ENCODE data around the gene UBE3D.

DNA sequence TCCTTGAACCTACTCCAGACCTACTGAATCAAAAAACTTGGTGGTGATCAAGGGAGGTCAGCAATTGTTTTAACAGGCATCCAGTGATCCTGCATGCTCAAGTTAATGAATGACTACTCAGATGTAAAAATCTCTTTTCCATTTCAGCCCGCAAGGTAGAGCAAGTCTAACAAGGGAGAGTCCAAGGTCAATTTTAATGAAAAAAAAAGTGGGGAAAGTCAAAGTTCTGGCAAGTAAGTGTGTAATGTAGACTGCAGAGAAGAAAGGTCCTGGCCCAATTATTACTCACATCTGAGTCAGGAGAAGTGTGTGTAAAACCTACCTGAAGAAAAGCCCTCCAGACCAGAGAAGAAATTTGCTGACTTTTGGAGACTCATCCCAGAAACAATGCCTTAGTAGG, 193.5 kb downstream of the UBE3D start:
- TF ChIP-seq, protein P1, sequence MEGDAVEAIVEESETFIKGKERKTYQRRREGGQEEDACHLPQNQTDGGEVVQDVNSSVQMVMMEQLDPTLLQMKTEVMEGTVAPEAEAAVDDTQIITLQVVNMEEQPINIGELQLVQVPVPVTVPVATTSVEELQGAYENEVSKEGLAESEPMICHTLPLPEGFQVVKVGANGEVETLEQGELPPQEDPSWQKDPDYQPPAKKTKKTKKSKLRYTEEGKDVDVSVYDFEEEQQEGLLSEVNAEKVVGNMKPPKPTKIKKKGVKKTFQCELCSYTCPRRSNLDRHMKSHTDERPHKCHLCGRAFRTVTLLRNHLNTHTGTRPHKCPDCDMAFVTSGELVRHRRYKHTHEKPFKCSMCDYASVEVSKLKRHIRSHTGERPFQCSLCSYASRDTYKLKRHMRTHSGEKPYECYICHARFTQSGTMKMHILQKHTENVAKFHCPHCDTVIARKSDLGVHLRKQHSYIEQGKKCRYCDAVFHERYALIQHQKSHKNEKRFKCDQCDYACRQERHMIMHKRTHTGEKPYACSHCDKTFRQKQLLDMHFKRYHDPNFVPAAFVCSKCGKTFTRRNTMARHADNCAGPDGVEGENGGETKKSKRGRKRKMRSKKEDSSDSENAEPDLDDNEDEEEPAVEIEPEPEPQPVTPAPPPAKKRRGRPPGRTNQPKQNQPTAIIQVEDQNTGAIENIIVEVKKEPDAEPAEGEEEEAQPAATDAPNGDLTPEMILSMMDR (IDR thresholded peaks at IDR 0.05; ENCODE audit: low read depth, low read length, poor library complexity, severe bottlenecking): no peak
- no peak for TF ChIP-seq EZH2phosphoT487 (IDR thresholded peaks at IDR 0.05; ENCODE audit: borderline replicate concordance, low read length)
